H9 (cell line): ENCODE measurements around the gene ZBP1. TPM values are rescaled to one million over a fixed set of nuclear protein-coding genes. Genes with fewer than 3 reads are reported as not detected.

ENCODE experiments used
- DNase-seq: peaks from one replicate; pipeline ENCODE4 v3.0.0-alpha.2; 2017
- H2AFZ ChIP-seq: one replicate; pipeline ENCODE4 v1.6.1; 2013; ENCODE audit warnings: mild to moderate bottlenecking, low read length, control low read depth, moderate library complexity
- H2AK5ac ChIP-seq: 2 replicates; pipeline ENCODE4 v1.6.1; 2013; ENCODE audit warnings: low read length, control low read depth, mixed read lengths; ENCODE audit not compliant: insufficient read length
- H2BK120ac ChIP-seq: one replicate; pipeline ENCODE4 v1.6.1; 2013; ENCODE audit warnings: low read depth, mild to moderate bottlenecking, low read length, control low read depth, inconsistent platforms; ENCODE audit not compliant: poor library complexity, severe bottlenecking
- H2BK12ac ChIP-seq: 2 replicates; pipeline ENCODE4 v1.6.1; 2013; ENCODE audit warnings: low read length, control low read depth, mixed read lengths, low read depth; ENCODE audit not compliant: insufficient read length
- H2BK15ac ChIP-seq: 2 replicates; pipeline ENCODE4 v1.6.1; 2013; ENCODE audit warnings: low read depth, low read length, control low read depth
- H2BK20ac ChIP-seq: one replicate; pipeline ENCODE4 v1.6.1; 2013; ENCODE audit warnings: low read depth, mild to moderate bottlenecking, low read length, control low read depth, inconsistent platforms; ENCODE audit not compliant: poor library complexity, severe bottlenecking
- H2BK5ac ChIP-seq: 2 replicates; pipeline ENCODE4 v1.6.1; 2013; ENCODE audit warnings: low read length, control low read depth, mixed read lengths; ENCODE audit not compliant: insufficient read length
- H3K14ac ChIP-seq: 2 replicates; pipeline ENCODE4 v1.6.1; 2013; ENCODE audit warnings: low read length, control low read depth; ENCODE audit not compliant: insufficient read depth
- H3K18ac ChIP-seq: 2 replicates; pipeline ENCODE4 v1.6.1; 2013; ENCODE audit warnings: low read depth, mild to moderate bottlenecking, mixed read lengths, low read length, control low read depth; ENCODE audit not compliant: insufficient read length
- H3K23ac ChIP-seq: 2 replicates; pipeline ENCODE4 v1.6.1; 2013; ENCODE audit warnings: low read length, control low read depth, mixed read lengths, low read depth; ENCODE audit not compliant: insufficient read length
- H3K23me2 ChIP-seq: 2 replicates; pipeline ENCODE4 v1.6.1; 2013; ENCODE audit warnings: low read depth, mild to moderate bottlenecking, mixed read lengths, low read length, control low read depth; ENCODE audit not compliant: insufficient read length, poor library complexity, severe bottlenecking
- H3K27ac ChIP-seq: 2 replicates; pipeline ENCODE4 v1.5.1; 2013; ENCODE audit warnings: low read length, control low read depth, mixed read lengths, low read depth; ENCODE audit not compliant: insufficient read length
- H3K27me3 ChIP-seq: 2 replicates; pipeline ENCODE4 v1.6.1; 2013; ENCODE audit warnings: low read length, control low read depth, inconsistent platforms; ENCODE audit not compliant: insufficient read depth
- H3K4ac ChIP-seq: 2 replicates; pipeline ENCODE4 v1.6.1; 2013; ENCODE audit warnings: low read depth, mild to moderate bottlenecking, control low read depth, inconsistent platforms, low read length, moderate library complexity
- H3K4me1 ChIP-seq: 2 replicates; pipeline ENCODE4 v1.6.1; 2013; ENCODE audit warnings: low read length, control low read depth, inconsistent platforms; ENCODE audit not compliant: insufficient read depth
- H3K4me2 ChIP-seq: 2 replicates; pipeline ENCODE4 v1.6.1; 2013; ENCODE audit warnings: low read length, control low read depth, mixed read lengths; ENCODE audit not compliant: insufficient read length, insufficient read depth
- H3K56ac ChIP-seq: 2 replicates; pipeline ENCODE4 v1.6.1; 2013; ENCODE audit warnings: low read depth, mild to moderate bottlenecking, mixed read lengths, low read length, control low read depth; ENCODE audit not compliant: insufficient read length
- H3K79me1 ChIP-seq: 2 replicates; pipeline ENCODE4 v1.6.1; 2013; ENCODE audit warnings: low read depth, mild to moderate bottlenecking, moderate library complexity, low read length, control low read depth, inconsistent platforms; ENCODE audit not compliant: insufficient read depth, poor library complexity, severe bottlenecking
- H3K79me2 ChIP-seq: 2 replicates; pipeline ENCODE4 v1.6.1; 2013; ENCODE audit warnings: low read length, control low read depth, inconsistent platforms; ENCODE audit not compliant: insufficient read depth
- H3K9ac ChIP-seq: 2 replicates; pipeline ENCODE4 v1.6.1; 2013; ENCODE audit warnings: low read length, control low read depth, mixed read lengths; ENCODE audit not compliant: insufficient read length; ENCODE audit errors: extremely low read depth
- H3K9me3 ChIP-seq: one replicate; pipeline ENCODE4 v1.6.1; 2013; ENCODE audit warnings: low read depth, low read length, inconsistent platforms; ENCODE audit not compliant: control insufficient read depth
- H3T11ph ChIP-seq: one replicate; pipeline ENCODE4 v1.6.1; 2013; ENCODE audit warnings: mild to moderate bottlenecking, low read length, control low read depth, inconsistent platforms
- H4K20me1 ChIP-seq: one replicate; pipeline ENCODE4 v1.6.1; 2013; ENCODE audit not compliant: control insufficient read depth, insufficient read length, insufficient read depth
- H4K5ac ChIP-seq: 2 replicates; pipeline ENCODE4 v1.6.1; 2013; ENCODE audit warnings: low read depth, mild to moderate bottlenecking, mixed read lengths, low read length, control low read depth; ENCODE audit not compliant: insufficient read length
- H4K8ac ChIP-seq: replicated peaks from 2 replicates; pipeline ENCODE4 v1.6.1; 2013; ENCODE audit warnings: low read length, control low read depth, mixed read lengths, low read depth; ENCODE audit not compliant: insufficient read length
- H4K91ac ChIP-seq: 2 replicates; pipeline ENCODE4 v1.6.1; 2013; ENCODE audit warnings: low read depth, mild to moderate bottlenecking, moderate library complexity, mixed read lengths, low read length, control low read depth; ENCODE audit not compliant: insufficient read length
- H3K27ac Mint-ChIP-seq, 3 experiments: 2 replicates in 2 of 3; 3 replicates in 1 of 3; pipeline ENCODE4 v1.8.0; 2020 to 2021; ENCODE audit warnings: mixed read lengths in 3 of 3, mild to moderate bottlenecking in 1 of 3, moderate library complexity in 1 of 3
- H3K27me3 Mint-ChIP-seq: 2 replicates; pipeline ENCODE4 v1.8.0; 2021; ENCODE audit warnings: low read depth, mild to moderate bottlenecking, moderate library complexity, mixed read lengths
- H3K36me3 Mint-ChIP-seq, 3 experiments: 2 replicates in 2 of 3; 3 replicates in 1 of 3; pipeline ENCODE4 v1.8.0; 2020 to 2021; ENCODE audit warnings: low read depth in 3 of 3, mixed read lengths in 3 of 3; ENCODE audit not compliant: insufficient read depth in 1 of 3
- H3K4me1 Mint-ChIP-seq, 2 experiments: 2 replicates each; pipeline ENCODE4 v1.8.0; 2020; ENCODE audit warnings: mixed read lengths in 2 of 2
- H3K4me3 Mint-ChIP-seq, 2 experiments: 2 replicates in 1 of 2; 3 replicates in 1 of 2; pipeline ENCODE4 v1.8.0; 2020 to 2021; ENCODE audit warnings: mild to moderate bottlenecking in 2 of 2, mixed read lengths in 2 of 2, moderate library complexity in 1 of 2
- H3K9me3 Mint-ChIP-seq, 2 experiments: 2 replicates in 1 of 2; 3 replicates in 1 of 2; pipeline ENCODE4 v1.8.0; 2020; ENCODE audit warnings: mild to moderate bottlenecking in 2 of 2, mixed read lengths in 2 of 2, moderate library complexity in 1 of 2
- CTCF ChIP-seq: fragments of 200-600 bp; sonication (generic); conservative IDR thresholded peaks from 3 replicates; pipeline ENCODE4 v1.8.0; 2021; ENCODE audit warnings: antibody characterized with exemption, mild to moderate bottlenecking
- WGBS: extraction: QIAGEN DNeasy Blood & Tissue Kit; methylation state at CpG from one replicate; pipeline ENCODE4 v1.1.7; 2013; ENCODE audit warnings: missing lambda C conversion rate, low lambda C conversion rate, mixed read lengths; ENCODE audit not compliant: insufficient read length; ENCODE audit errors: extremely low coverage; 5-methylcytosine and 5-hydroxymethylcytosine counted together
- total RNA-seq: library from RNA; stranded (reverse); gene quantifications from 2 replicates; pipeline ENCODE4 v1.2.1, GENCODE V29; 2021

The ZBP1 gene
- total RNA-seq, 1 experiment from 2014 or later: not detected

- H3K27ac Mint-ChIP-seq: no peak overlapping the region
- H3K4me3 Mint-ChIP-seq: no peak overlapping the region
- Histone ChIP-seq H3K4me2 (no peak overlapping the region), H3K9ac (no peak overlapping the region), H4K91ac (no peak overlapping the region), H2AK5ac (no peak overlapping the region), H3K14ac (no peak overlapping the region), H2BK5ac (no peak overlapping the region), H3K79me1 (no peaks in the 10 kb centered on the region), H3K56ac (no peak overlapping the region), H3K27me3 (no peaks in the 10 kb centered on the region; the same call in none of the 2 replicates), H3K4me1 (no peaks in the 10 kb centered on the region; the same call in 1 of the 2 replicates), H3K27ac (no peak overlapping the region), H3K23ac (no peak overlapping the region), H4K5ac (no peak overlapping the region), H2BK12ac (no peak overlapping the region), H2BK120ac (no peak overlapping the region), H3K4ac (no peak overlapping the region), H3K18ac (no peak overlapping the region), H3K9me3 (no peaks in the 10 kb centered on the region), H4K8ac (no peak overlapping the region), H2BK20ac (no peak overlapping the region), H2BK15ac (no peak overlapping the region), H3T11ph (no peak overlapping the region), H4K20me1 (no peaks in the 10 kb centered on the region), H3K79me2 (no peaks in the 10 kb centered on the region), H2AFZ (no peak overlapping the region), H3K23me2 (no peaks in the 10 kb centered on the region)
- H3K36me3 Mint-ChIP-seq: no peaks in the 10 kb centered on the region
- no peaks in the 10 kb centered on the region; a peak in 1 of 5 replicates for H3K9me3 Mint-ChIP-seq
- H3K4me1 Mint-ChIP-seq: peaks cover 20 to 29% of the 10 kb centered on the region in 2 experiments
- TF ChIP-seq CTCF: no peak
- DNase-seq: no peak
- 100% methylated on average over 2 of the region's 6 CpGs for WGBS
- H3K27me3 Mint-ChIP-seq: peaks cover 20% of the 10 kb centered on the region
Observed at GRCh38 chr20:57576617-57577550, 43.3 kb downstream of the ZBP1 start.
